CD4-positive, alpha-beta T cell treated with Interleukin-4 for 4 hours (primary cell): ENCODE measurements around the gene ZNF132.

Experiments used
- DNase-seq: peaks from one replicate; pipeline ENCODE4 v3.0.0-alpha.2; 2020

Gene ZNF132

GRCh38 chr19:58385891-58386575 is 53.9 kb downstream of the ZNF132 start:
- no peak for DNase-seq

- DNase-seq: no peak
Observed at GRCh38 chr19:58385313-58385890, 54.6 kb downstream of the ZNF132 start.

- no peak for DNase-seq
Observed at GRCh38 chr19:58382997-58383603, 56.9 kb downstream of the ZNF132 start.
